Measurements from ENCODE around the gene COL5A1. TPM values are rescaled to one million over a fixed set of nuclear protein-coding genes. Genes with fewer than 3 reads are reported as not detected.
A peak's percentile ranks its signal among the peaks of the same experiment; 100 is the strongest.

Gene COL5A1
- total RNA-seq, 4 donors from 2014 or later = 13.3 to 55.0 (median 27.0) TPM

DNA sequence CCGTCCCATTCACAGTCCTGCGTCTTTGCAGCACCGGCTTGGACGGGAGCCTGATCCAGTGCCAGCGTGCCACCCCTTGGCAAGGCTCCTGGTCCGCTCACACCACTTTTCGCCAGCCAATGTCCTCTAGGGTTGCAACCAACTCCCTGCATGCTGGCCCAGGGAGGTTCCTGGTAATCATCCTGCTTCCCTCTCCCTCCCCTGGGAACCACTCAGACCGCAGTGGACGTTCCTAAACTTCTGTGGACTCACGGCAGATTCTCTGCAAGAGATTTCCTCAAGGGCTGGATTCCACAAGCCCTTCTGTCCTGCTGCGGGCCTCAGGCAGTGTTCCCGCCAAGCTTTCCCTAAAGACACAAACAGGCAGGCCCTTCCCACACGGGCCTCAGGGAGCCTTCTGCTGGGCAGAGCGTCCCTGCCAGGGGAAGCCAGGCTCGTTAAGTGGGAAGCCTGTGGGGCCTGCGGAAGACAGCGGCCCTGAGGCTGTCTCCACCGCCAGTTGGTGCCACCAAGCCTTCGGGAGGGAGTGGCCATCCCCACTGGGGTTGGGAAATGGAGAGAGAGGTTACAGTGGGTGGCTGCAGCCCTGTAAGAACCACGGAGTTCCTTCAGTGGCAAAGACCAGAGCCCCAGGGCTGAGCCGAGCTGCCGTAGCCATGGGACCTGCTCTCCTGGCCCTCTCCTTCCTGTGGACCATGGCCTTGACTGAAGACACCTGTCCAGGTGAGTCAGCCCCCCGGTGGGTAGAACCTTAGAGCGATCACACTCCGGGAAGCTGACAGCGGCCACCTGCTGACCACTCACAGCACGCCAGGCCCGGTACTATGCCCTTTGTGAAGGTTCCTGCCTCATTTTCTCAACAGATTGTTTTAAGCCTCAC is 222.6 kb downstream of the COL5A1 start:
- peak; percentile 54 for ATAC-seq (ENCODE audit: low FRiP score)
- no peak for DNase-seq (ENCODE audit: low spot score)
- no peak for TF ChIP-seq CTCF (IDR thresholded peaks at IDR 0.05)

- no peak for TF ChIP-seq CTCF (IDR thresholded peaks at IDR 0.05)
- ATAC-seq (ENCODE audit: low FRiP score) (no peak), DNase-seq (ENCODE audit: low spot score) (no peak)
Observed at GRCh38 chr9:134864821-134865190, 223.2 kb downstream of the COL5A1 start.

DNA sequence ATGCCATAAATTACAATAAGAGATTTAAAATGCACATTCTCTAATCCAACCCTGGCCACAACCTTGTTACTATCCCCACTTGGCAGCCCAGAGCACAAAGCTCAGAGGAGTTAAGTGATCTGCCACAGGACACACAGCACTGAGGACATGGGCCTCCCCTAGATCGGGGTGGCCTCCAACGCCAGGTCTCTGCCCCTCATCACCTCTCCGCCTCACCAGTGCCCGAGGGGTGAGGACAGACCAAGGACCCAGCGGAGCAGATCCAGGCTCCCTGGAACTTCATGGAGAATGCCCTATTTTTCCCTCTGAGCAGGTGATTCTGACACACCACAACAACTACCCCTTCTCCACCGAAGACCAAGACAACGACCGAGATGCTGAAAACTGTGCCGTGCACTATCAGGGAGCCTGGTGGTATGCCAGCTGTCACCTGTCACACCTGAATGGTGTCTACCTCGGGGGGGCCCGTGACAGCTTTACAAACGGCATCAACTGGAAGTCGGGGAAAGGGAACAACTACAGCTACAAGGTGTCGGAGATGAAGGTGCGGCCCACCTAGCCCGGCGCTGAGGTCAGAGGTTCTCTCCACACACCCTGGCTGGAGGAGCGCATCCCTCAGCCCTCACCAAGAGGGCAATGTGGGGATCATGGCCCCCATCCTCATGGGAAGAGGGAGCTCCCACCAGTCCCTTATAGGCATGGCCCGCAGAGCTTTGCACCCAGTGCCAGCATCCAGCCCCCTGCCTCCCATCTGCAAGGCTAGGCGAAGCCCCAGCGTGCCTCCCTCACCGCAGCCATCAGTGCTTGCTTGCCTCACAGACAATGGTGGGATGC is 226.5 kb downstream of the COL5A1 start:
- no peak for DNase-seq (ENCODE audit: low spot score)
- no peak for TF ChIP-seq CTCF (IDR thresholded peaks at IDR 0.05)
- no peak for ATAC-seq (ENCODE audit: low FRiP score)

- ATAC-seq (ENCODE audit: low FRiP score) = no peak
- no peak for TF ChIP-seq CTCF (IDR thresholded peaks at IDR 0.05)
- no peak for DNase-seq (ENCODE audit: low spot score)
Observed at GRCh38 chr9:134868751-134869553, 227.3 kb downstream of the COL5A1 start.

GRCh38 chr9:134869554-134870300 is 228.1 kb downstream of the COL5A1 start:
- TF ChIP-seq CTCF (IDR thresholded peaks at IDR 0.05) = no peak
- ATAC-seq (ENCODE audit: low FRiP score) (no peak), DNase-seq (ENCODE audit: low spot score) (no peak)

GRCh38 chr9:134870301-134870694 is 228.7 kb downstream of the COL5A1 start:
- DNase-seq (ENCODE audit: low spot score) (no peak), ATAC-seq (ENCODE audit: low FRiP score) (no peak)
- TF ChIP-seq CTCF (IDR thresholded peaks at IDR 0.05) = no peak
